HT-29 (cell line): ENCODE results near the gene PLEKHM2. TPM values are rescaled to one million over a fixed set of nuclear protein-coding genes. Genes with fewer than 3 reads are reported as not detected.

Experiments used
- DNase-seq: peaks from one replicate; pipeline ENCODE4 v3.0.0-alpha.2; 2015; ENCODE audit warnings: low spot score
- total RNA-seq: library from RNA; depleted of rRNA; stranded (reverse); fragments of >200 nt; shearing (Covaris generic); gene quantifications from 2 replicates; pipeline ENCODE4 v1.2.3, GENCODE V29; 2014

Gene PLEKHM2
- total RNA-seq, 1 experiment from 2014 or later = 29.4 TPM

DNA sequence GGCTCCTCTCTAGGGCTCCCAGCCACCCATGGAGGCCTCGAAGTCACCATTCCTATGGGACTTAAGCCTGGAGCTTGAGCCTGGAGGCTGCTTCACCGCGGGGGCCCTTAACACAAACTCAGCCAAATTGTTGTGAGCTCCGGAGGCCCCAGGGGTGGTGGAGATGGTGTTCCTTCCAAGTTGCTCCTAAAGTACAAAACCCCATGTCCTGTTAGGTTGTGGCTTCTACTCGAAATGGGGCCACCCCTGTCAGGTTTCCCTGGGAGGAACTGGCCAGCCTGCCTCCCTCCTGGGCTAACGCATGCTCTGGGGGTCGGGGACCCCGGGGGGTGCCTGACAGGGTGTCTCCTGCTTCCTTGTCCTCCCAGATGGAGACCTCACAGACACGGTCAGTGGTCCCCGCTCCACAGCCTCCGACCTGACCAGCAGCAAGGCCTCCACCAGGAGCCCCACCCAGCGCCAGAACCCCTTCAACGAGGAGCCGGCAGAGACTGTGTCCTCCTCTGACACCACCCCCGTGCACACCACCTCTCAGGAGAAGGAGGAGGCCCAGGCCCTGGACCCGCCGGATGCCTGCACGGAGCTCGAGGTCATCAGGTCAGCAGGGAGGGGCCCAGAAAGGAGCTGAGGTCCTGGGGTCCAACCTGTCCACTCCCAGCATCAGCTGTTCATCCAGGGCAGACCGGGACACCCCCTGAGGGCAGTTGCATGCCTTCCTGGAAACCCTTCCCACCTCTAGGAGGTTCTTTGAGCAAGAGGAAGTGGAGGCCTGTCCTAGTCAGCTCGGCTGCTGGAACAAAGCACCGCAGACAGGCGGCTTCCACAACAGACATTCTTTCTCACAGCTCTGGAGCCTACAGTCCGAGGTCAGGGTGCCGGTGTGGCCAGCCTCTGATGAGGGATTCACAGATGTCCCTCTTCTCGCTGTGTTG is 41.1 kb downstream of the PLEKHM2 start:
- no peak for DNase-seq

DNA sequence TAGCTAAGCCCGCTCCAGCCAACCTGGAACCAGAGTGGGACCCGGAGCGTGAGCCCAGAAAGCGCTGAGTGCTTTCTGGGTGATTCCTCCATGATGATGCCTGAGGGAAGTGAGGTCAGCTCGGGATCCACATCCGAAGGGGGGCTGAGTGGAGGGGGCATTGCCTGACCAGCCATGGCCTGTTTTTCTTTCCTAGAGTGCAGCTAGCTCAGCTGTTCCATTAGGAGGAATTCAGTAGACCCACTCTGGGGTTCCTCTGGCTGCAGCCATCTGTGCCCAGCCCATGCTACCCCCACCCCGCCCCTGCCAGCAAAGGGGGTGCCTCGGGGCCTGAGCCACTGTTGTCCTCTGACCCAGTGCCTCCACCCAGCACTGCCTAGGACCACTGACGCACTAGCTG is 42.4 kb downstream of the PLEKHM2 start:
- no peak for DNase-seq

- no peak for DNase-seq
Measured at GRCh38 chr1:15727021-15727420, 42.9 kb downstream of the PLEKHM2 start.

GRCh38 chr1:15727424-15727823 is 43.3 kb downstream of the PLEKHM2 start:
- no peak for DNase-seq

DNA sequence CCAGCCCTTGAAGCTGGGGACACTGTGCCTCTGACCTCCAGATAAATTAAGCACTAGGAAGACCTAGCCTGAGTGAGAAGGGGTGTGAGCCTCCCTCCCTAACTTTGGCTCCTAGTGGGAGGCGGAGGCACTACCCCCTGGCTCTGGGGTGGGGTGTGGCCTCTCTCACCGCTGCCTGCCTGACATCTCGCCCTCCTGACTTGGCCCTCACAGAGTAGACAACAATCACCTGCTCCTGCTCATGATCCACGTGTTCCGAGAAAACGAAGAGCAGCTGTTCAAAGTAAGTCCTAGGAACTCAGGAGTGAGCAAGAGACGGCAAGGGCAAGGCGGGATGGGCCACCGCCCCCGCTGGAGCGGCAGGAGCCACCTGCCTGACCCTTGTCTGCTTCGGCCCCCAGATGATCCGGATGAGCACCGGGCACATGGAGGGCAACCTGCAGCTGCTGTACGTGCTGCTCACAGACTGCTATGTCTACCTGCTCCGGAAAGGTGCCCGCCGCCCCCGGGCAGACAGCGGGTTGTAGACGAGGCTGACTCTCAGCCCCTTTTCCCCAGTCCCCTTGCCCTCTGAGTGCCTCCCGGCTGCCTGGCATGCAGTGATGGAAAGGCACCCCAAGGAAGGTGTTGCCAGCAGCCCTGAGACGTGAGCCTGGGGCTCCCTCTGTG is 43.9 kb downstream of the PLEKHM2 start:
- no peak for DNase-seq

GRCh38 chr1:15728937-15729657 is 45.0 kb downstream of the PLEKHM2 start:
- DNase-seq = no peak

- no peak for DNase-seq
Measured at GRCh38 chr1:15730423-15730822, 46.3 kb downstream of the PLEKHM2 start.

GRCh38 chr1:15730936-15731335 is 46.8 kb downstream of the PLEKHM2 start:
- DNase-seq = no peak

DNA sequence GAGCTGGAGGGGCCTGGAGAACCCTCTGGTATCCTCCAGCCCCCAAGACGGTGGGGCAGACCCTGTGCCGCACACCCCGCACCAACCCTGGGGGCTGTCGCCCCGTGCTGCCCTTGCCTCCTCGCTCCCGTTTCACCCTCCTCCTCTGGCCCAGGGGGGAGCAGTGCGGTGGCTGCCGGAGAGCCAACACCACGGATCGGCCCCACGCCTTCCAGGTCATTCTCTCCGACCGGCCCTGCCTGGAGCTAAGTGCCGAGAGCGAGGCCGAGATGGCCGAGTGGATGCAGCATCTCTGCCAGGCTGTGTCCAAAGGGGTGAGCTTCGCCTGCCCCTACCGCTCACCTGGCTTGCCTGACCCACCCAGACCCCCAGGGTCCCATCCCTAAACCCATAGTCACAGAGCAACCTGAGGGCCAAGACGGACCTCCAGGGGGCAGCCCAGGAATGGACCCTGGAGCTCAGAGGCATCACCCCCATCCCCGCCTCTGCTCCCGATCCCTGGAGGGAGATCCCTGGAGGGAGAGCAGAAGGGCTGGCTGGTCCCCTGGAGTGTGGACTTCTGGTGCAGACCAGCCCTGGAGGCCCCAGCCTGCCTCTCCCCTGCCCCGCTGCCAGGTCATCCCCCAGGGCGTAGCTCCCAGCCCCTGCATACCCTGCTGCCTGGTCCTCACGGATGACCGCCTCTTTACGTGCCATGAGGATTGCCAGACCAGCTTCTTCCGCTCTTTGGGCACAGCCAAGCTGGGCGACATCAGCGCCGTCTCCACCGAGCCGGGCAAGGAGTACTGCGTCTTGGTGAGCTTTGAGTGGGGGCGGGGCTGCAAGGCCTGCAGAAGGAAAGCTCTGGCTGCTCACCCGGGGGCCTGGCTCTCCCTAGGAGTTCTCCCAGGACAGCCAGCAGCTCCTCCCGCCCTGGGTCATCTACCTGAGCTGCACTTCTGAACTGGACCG is 47.9 kb downstream of the PLEKHM2 start:
- no peak for DNase-seq

DNA sequence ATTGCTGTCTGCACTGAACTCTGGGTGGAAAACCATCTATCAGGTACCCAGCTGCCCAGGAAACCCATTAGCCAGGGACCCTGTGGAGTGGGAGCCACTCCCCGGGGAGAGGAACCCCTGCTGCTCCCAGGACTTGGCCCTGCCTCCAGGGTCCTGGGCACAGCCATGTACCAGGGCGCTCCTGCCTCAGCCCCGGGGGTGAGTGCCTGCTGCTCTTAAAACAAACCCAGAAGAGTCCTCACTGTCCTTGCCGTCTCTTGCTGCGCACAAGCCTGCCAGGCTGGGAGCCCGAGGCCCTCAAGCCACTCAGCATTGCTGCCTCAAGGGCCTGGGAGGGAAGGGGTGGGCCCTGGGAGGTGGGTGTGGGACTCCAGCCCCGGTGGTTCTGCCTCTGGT is 48.6 kb downstream of the PLEKHM2 start:
- no peak for DNase-seq

DNA sequence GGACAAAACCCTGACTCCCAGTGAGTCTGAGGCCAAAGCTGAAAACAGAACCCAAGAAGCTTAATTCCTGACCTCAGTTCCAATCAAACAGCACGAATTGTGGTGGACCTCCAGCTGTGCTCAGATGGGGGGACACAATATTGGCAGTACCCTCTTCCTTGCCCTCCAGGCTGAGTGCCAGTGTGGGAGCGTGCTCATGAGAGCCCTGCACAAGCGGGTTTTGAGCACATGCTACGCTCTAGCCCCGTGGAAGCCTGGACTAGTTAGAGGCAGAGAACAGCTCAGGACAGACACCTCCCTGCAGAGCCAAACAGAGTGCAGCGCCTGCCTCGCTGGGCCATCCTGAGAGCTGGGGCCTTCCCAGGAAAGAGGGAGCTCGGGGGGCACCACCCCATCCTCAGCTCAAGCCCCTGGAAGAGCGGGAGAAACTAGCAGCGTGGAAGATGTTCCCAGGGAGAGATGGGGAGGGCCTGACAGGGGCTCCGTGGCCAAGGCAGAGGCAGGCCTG is 49.2 kb downstream of the PLEKHM2 start:
- no peak for DNase-seq

- no peak for DNase-seq
Measured at GRCh38 chr1:15733726-15734226, 49.7 kb downstream of the PLEKHM2 start.

DNA sequence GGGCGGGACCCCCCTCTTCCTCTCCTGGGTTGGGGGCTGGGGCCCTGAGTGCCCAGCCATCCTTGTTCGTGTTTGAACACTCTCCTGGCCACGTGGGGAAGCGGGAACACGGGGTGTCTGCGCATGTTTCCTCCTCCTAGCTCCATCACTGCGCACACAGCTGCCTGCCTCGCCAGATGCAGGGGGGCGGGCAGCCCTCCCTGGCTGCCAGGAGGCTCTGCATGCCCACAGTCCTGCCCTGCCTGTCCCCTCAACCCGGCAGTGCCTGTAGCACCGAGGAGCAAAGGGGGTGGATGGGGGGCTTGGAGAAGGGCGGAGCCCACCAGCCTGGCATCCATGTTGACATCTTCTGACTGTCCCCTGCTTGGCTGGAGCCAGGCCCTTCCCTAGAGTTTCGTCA is 50.2 kb downstream of the PLEKHM2 start:
- DNase-seq = no peak

DNA sequence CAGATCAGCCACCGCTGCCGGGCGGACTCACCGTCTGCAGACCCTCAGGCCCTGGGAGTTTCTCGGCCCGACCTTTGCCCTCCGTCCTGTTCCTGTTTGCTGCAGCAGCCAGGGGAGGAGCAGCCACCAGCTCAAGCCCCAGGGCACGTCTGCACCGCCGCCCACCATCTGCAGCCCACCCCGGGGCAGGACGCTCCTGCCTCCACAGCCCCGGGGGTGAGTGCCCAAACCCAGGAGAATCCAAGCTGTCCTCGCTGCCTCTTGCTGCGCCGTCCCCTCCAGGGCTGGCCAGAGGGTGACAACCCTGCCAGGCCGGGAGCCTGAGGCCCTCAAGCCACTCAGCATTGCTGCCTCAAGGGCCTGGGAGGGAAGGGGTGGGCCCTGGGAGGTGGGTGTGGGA is 50.8 kb downstream of the PLEKHM2 start:
- no peak for DNase-seq

GRCh38 chr1:15735304-15736037 is 51.4 kb downstream of the PLEKHM2 start:
- no peak for DNase-seq

DNA sequence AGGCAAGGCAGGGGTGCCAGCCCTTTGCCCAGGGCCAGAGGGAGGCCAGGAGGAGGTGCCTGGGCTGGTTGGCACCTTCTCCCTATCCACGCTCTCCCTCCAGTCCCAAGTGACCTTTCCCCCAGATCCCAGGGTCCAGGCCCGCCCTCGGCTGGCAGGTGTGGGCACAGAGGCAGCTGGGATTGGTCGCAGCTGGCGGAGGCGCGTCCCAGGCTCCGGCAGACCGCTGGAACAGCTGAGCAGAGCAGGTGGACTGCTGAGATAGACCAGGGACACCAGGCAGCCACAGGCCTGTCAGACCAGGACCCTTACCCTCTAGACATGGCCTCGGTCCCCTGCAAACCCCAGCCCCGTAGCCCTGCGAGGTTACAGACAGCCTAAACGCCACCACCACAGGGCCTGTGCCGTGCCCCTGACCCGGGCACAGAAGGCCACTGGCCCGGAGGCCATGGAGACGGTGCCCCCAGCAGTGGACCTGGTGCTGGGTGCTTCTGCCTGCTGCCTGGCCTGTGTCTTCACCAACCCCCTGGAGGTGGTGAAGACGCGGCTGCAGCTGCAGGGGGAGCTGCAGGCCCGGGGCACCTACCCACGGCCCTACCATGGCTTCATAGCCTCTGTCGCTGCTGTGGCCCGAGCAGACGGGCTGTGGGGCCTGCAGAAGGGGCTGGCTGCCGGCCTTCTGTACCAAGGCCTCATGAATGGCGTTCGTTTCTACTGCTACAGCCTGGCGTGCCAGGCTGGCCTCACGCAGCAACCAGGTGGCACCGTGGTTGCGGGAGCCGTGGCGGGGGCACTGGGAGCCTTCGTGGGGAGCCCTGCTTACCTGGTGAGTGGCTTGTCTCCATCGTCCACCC is 52.1 kb downstream of the PLEKHM2 start, which contains the start of gene SLC25A34:
Gene SLC25A34, plus strand, starts transcription at position 221 of the 854 bp plus-strand sequence. Its CDS starts 228 bp downstream, at position 449.
- DNase-seq = peak; percentile 67

GRCh38 chr1:15736892-15737261 is 52.8 kb downstream of the PLEKHM2 start:
- DNase-seq = no peak

- DNase-seq = no peak
Measured at GRCh38 chr1:15737324-15738319, 53.5 kb downstream of the PLEKHM2 start.
